Kidney epithelial cell (primary cell): ENCODE measurements around the gene RNF220. TPM values are rescaled to one million over a fixed set of nuclear protein-coding genes. Genes with fewer than 3 reads are reported as not detected.

Experiments used
- DNase-seq: peaks from one replicate; pipeline ENCODE4 v3.0.0-alpha.2; 2010; ENCODE audit warnings: low read depth
- H3K27me3 ChIP-seq: 2 replicates; pipeline ENCODE4 v1.6.0; 2011; ENCODE audit warnings: low read length; ENCODE audit not compliant: control insufficient read depth, insufficient read depth
- H3K36me3 ChIP-seq: 2 replicates; pipeline ENCODE4 v1.5.1; 2011; ENCODE audit warnings: low read length; ENCODE audit not compliant: control insufficient read depth, insufficient read depth
- H3K4me3 ChIP-seq: 2 replicates; pipeline ENCODE4 v1.5.1; 2011; ENCODE audit warnings: low read depth, mild to moderate bottlenecking, control low read depth, low read length
- total RNA-seq: library from RNA; depleted of rRNA; stranded (reverse); fragments of >200 nt; gene quantifications from 2 replicates; pipeline ENCODE4 v1.2.3, GENCODE V29; 2015
- TF ChIP-seq, protein P1 (sequence below): IDR thresholded peaks from 2 replicates; pipeline ENCODE4 v1.5.1; 2011; ENCODE audit warnings: mild to moderate bottlenecking, moderate library complexity, low read length, control low read depth, inconsistent platforms; ENCODE audit not compliant: insufficient read depth, poor library complexity, severe bottlenecking

RNF220 gene
- total RNA-seq, 1 donor from 2014 or later, result 127 TPM

- H3K27me3 ChIP-seq, result peaks cover 55% of the 10 kb centered on the region
- DNase-seq, result no peak
- H3K4me3 ChIP-seq, result no peak overlapping the region
- TF ChIP-seq, protein P1, sequence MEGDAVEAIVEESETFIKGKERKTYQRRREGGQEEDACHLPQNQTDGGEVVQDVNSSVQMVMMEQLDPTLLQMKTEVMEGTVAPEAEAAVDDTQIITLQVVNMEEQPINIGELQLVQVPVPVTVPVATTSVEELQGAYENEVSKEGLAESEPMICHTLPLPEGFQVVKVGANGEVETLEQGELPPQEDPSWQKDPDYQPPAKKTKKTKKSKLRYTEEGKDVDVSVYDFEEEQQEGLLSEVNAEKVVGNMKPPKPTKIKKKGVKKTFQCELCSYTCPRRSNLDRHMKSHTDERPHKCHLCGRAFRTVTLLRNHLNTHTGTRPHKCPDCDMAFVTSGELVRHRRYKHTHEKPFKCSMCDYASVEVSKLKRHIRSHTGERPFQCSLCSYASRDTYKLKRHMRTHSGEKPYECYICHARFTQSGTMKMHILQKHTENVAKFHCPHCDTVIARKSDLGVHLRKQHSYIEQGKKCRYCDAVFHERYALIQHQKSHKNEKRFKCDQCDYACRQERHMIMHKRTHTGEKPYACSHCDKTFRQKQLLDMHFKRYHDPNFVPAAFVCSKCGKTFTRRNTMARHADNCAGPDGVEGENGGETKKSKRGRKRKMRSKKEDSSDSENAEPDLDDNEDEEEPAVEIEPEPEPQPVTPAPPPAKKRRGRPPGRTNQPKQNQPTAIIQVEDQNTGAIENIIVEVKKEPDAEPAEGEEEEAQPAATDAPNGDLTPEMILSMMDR, result no peak
- H3K36me3 ChIP-seq, result no peaks in the 10 kb centered on the region
These were observed 98.6 kb downstream of the RNF220 start for GRCh38 chr1:44503625-44504024.

GRCh38 chr1:44505210-44505993 lies 100.3 kb downstream of the RNF220 start:
- no peak for DNase-seq
- Histone ChIP-seq H3K36me3 (no peaks in the 10 kb centered on the region), H3K27me3 (peaks cover 49% of the 10 kb centered on the region), H3K4me3 (no peak overlapping the region)
- TF ChIP-seq, protein P1, result no peak

DNA sequence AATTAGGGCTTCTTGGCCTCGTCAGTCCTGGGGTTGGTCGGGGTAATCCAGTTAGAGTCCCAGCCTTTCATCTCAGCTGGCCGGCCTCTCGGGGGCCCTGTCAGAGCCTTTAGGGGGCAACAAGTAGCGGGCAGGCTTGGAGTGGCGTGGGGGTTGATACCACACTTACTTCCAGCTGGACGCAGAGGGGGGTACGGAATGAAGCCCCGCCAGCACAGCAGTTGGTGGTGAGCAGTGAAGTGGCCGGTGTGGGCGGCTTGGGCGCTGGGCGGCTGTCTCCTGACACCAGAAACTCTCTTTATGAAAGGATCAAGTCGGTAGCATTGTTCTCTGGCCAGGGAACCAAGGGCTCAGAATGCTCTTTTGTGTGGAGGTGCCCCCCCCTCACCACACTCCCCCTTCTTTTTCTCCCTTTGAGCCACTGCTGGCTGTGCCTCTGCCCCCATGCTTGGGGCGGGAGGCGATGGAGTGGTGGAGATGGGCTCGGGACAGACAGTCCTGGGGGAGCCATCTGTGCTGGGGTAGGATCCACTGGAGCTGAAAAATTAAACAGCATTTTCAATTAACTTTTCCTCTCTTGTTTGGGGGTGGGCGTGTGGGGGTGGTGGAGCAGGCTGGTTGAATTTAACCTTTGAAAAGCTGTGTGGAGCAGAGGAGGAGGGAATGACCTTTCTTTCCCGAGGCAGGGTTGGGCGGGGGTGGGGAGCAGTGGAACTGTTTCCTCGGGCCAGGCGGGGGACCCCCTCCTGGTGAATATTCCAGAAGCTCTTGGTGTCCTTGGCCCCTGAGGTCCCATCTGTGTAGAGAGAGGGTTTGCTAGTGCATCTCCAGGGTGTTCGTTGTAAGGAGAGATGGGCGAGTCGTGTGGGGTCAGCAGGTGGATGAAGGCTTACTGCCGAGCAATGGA lies 102.7 kb downstream of the RNF220 start:
- Histone ChIP-seq H3K4me3 (no peak overlapping the region), H3K36me3 (no peaks in the 10 kb centered on the region), H3K27me3 (peaks cover 50% of the 10 kb centered on the region)
- no peak for DNase-seq
- TF ChIP-seq, protein P1, result no peak

DNA sequence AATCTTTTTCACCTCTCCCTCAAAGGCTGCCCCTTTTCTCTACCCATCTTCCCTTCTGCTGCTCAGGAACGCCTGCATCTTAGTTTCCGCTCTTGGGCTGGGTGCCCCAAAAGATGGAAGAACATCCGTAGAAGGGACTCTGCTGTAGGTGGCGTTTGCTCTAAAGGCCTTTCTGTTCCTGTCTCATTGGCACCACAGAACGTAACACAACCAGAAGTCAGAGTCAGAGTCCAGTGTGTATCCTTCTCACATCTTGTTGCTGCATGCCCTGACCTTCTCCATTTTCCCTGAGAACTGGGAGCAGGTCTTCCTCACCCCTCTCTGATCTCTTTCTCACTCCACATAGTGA lies 103.3 kb downstream of the RNF220 start:
- TF ChIP-seq, protein P1, result no peak
- Histone ChIP-seq H3K27me3 (peaks cover 53% of the 10 kb centered on the region), H3K36me3 (no peaks in the 10 kb centered on the region), H3K4me3 (no peak overlapping the region)
- DNase-seq, result no peak

- Histone ChIP-seq H3K36me3 (no peaks in the 10 kb centered on the region), H3K27me3 (peaks cover 47% of the 10 kb centered on the region), H3K4me3 (no peak overlapping the region)
- TF ChIP-seq, protein P1, result no peak
- no peak for DNase-seq
These were observed 106.3 kb downstream of the RNF220 start for GRCh38 chr1:44511363-44511762.
